Kidney (tissue), 14 donors: ENCODE results near the gene ATF3. TPM values are rescaled to one million over a fixed set of nuclear protein-coding genes. Genes with fewer than 3 reads are reported as not detected.

Experiments
- DNase-seq, 5 donors: peaks; one replicate each; pipeline ENCODE4 v3.0.0-alpha.2; 2013 to 2020
- FAIRE-seq: peaks from 2 replicates; lab custom pipeline; 2012; peaks lifted over from hg19 to GRCh38; lab: Jason Lieb, UNC
- H3K27ac ChIP-seq, 2 donors: one replicate each; pipeline ENCODE4 v1.7.0; 2013; ENCODE audit warnings: low read depth in 2 of 2, low read length in 2 of 2, inconsistent platforms in 1 of 2
- H3K27me3 ChIP-seq: one replicate; pipeline ENCODE4 v1.7.1; 2013; ENCODE audit warnings: low read length, inconsistent platforms; ENCODE audit not compliant: control insufficient read depth, insufficient read depth
- H3K36me3 ChIP-seq, 3 donors: one replicate each; pipeline versions ENCODE4 v1.7.0 to v1.7.1; 2013; ENCODE audit warnings: low read length in 3 of 3, control low read depth in 1 of 3, inconsistent platforms in 1 of 3; ENCODE audit not compliant: insufficient read depth in 3 of 3, control insufficient read depth in 2 of 3
- H3K4me1 ChIP-seq, 3 donors: one replicate each; pipeline versions ENCODE4 v1.7.0 to v1.7.1; 2013; ENCODE audit warnings: low read length in 3 of 3, inconsistent platforms in 1 of 3, low read depth in 1 of 3; ENCODE audit not compliant: control insufficient read depth in 2 of 3, insufficient read depth in 2 of 3
- H3K4me3 ChIP-seq, 3 donors: one replicate each; pipeline versions ENCODE4 v1.7.0 to v1.8.1; 2013; ENCODE audit warnings: low read length in 3 of 3, control low read depth in 1 of 3, inconsistent platforms in 1 of 3
- H3K9ac ChIP-seq, 3 donors: one replicate each; pipeline versions ENCODE4 v1.7.0 to v1.7.1; 2013; ENCODE audit warnings: low read length in 3 of 3, control low read depth in 1 of 3, inconsistent platforms in 1 of 3
- H3K9me3 ChIP-seq, 3 donors: one replicate each; pipeline versions ENCODE4 v1.7.0 to v1.7.1; 2013; ENCODE audit warnings: low read length in 3 of 3, control low read depth in 1 of 3, inconsistent platforms in 1 of 3; ENCODE audit not compliant: control insufficient read depth in 2 of 3, insufficient read depth in 1 of 3
- intact Hi-C: fragments of 100-400 bp; cut with DNase I; formaldehyde crosslinking; loops from one replicate; pipeline ENCODE4 v1.11.1; 2022
- polyA plus RNA-seq: library from polyadenylated mRNA; stranded (reverse); fragments of 350-450 nt; fragmentation: Illumina TruSeq; extraction: RNeasy Lipid Tissue Mini Kit (QIAGEN cat#74804); gene quantifications from one replicate; pipeline ENCODE4 v1.2.3, GENCODE V29; 2014; ENCODE audit warnings: low read depth, low replicate concordance; ENCODE audit not compliant: insufficient read depth
- total RNA-seq: library from RNA; stranded (reverse); fragmentation: NEBNext Ultra II Directional; extraction: Animal tissue kit (Norgen Biotek cat#: 25700); gene quantifications from one replicate; pipeline ENCODE4 v1.2.1, GENCODE V29; 2021
- TF ChIP-seq, protein P1 (sequence below): IDR thresholded peaks from 3 replicates; pipeline ENCODE4 v1.5.1; 2012; ENCODE audit warnings: mild to moderate bottlenecking, moderate library complexity, borderline replicate concordance; ENCODE audit not compliant: insufficient read depth; ENCODE audit errors: extremely low read depth
- donor health status: control.
- donor health status: control.
- donor health status: control.
- donor health status: control.
- donor health status: control.
- donor health status: DM: yes; HTN: yes; CAD: no.
- donor health status: Normal renal cell carcinoma (clear cell type).

ATF3 gene
- total and polyA plus RNA-seq, 2 donors from 2014 or later, result 12.8 to 14.6 TPM

DNA sequence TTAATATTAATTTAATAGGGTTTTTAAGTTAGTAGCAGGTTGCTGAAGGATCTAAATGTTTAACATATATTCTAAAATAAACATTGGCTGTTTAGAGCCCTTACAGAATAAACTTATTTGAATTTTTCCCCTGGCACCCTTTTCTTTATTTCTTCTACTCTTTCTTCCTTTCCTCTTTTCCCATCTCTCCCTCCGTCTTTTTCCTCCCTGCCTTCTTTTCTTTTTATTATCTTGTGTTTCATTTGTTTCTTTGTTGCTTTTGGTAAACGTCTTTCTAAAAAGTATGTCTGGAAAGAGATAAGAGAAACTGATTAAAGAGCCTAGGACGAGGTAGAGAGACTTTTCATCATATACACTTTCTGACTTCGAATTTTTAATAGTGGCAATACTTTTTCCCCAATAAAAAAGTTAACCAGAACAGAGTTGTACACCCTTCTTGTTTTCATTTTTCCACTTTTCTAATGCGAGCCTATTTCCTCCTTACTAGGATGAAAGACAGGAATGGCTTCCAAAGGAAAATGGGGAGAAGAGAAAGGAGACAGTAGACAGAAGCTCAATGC, 39.5 kb upstream of the ATF3 start:
- TF ChIP-seq, protein P1, sequence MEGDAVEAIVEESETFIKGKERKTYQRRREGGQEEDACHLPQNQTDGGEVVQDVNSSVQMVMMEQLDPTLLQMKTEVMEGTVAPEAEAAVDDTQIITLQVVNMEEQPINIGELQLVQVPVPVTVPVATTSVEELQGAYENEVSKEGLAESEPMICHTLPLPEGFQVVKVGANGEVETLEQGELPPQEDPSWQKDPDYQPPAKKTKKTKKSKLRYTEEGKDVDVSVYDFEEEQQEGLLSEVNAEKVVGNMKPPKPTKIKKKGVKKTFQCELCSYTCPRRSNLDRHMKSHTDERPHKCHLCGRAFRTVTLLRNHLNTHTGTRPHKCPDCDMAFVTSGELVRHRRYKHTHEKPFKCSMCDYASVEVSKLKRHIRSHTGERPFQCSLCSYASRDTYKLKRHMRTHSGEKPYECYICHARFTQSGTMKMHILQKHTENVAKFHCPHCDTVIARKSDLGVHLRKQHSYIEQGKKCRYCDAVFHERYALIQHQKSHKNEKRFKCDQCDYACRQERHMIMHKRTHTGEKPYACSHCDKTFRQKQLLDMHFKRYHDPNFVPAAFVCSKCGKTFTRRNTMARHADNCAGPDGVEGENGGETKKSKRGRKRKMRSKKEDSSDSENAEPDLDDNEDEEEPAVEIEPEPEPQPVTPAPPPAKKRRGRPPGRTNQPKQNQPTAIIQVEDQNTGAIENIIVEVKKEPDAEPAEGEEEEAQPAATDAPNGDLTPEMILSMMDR, result no peak
- Histone ChIP-seq H3K27ac (no peak overlapping the region), H3K4me3 (no peak overlapping the region), H3K36me3 (no peaks in the 10 kb centered on the region), H3K9ac (no peak overlapping the region), H3K4me1 (peaks cover 0 to 3% (median 0%) of the 10 kb centered on the region in 3 donors), H3K27me3 (no peaks in the 10 kb centered on the region), H3K9me3 (no peaks in the 10 kb centered on the region)
- intact Hi-C loops, result no loop called here
- no peak for FAIRE-seq
- no peak for DNase-seq

DNA sequence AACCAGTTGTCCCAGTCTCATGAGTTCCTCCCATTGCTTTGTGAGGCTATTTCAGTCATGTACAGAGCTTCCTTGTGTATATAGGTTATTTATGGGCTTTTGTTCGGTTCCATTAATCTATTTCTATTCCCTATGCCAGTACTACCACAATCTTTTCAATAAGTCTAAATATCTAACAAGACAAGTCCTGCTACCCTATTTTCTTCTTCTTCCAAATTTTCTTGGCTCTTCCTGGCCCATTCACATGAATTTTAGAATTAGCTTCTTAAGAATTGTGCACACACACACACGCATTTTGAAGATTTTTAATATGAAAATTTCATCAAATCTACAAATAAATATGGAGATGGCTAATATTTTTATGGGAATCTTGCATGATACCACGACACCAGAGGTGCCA, 33.8 kb upstream of the ATF3 start:
- Histone ChIP-seq H3K9me3 (no peaks in the 10 kb centered on the region), H3K27ac (no peak overlapping the region), H3K4me1 (no peaks in the 10 kb centered on the region), H3K27me3 (no peaks in the 10 kb centered on the region), H3K4me3 (no peak overlapping the region), H3K9ac (no peak overlapping the region), H3K36me3 (no peaks in the 10 kb centered on the region)
- TF ChIP-seq, protein P1, result no peak
- intact Hi-C loops, result no loop called here
- DNase-seq (no peak), FAIRE-seq (no peak)

DNA sequence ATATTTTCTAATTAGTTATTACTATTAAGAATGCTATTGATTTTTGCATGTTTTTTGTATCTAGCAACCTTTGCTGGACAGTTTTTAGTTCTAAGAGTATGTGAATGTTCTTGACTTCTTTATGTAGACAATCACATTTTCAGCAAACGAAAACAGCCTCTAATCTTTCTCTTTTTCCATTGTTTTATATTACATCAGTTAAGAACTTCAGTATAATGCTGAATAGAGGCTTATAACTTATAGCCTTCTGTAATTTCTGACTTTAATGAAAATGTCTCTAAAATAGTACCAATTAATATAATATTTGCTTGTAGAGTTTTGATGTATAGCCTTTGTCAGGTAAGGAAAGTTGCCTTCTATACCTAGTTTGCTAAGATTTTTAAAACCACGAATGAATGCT, 33.2 kb upstream of the ATF3 start:
- H3K27me3 ChIP-seq, result no peaks in the 10 kb centered on the region
- TF ChIP-seq, protein P1, result no peak
- FAIRE-seq, result no peak
- no peak overlapping the region for H3K4me3 ChIP-seq
- H3K9me3 ChIP-seq, result no peaks in the 10 kb centered on the region
- DNase-seq, result no peak
- intact Hi-C loops, result no loop called here
- no peak overlapping the region for H3K27ac ChIP-seq
- H3K9ac ChIP-seq, result no peak overlapping the region
- no peaks in the 10 kb centered on the region for H3K4me1 ChIP-seq
- no peaks in the 10 kb centered on the region for H3K36me3 ChIP-seq

DNA sequence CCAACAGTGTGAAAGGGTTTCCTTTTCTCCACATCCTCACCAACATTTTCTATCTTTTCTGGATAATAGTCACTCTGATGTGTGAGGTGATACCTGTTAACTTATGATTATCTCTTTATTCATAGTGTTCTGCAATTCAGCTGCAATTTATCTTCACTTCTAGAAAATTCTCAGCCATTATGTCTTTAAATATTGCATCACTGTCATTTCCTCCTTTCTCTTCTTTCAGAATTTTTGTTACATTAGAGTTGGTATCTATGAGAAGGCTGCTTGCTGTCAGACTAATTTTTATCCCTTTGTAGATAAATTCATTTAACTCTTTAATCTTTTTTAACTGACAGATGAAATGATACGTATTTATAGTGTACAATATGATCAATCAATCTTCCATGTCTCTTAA, 30.5 kb upstream of the ATF3 start:
- H3K4me1 ChIP-seq, result no peaks in the 10 kb centered on the region
- no peaks in the 10 kb centered on the region for H3K27me3 ChIP-seq
- DNase-seq, result no peak
- no peak overlapping the region for H3K9ac ChIP-seq
- intact Hi-C loops, result no loop called here
- no peaks in the 10 kb centered on the region for H3K9me3 ChIP-seq
- no peak for FAIRE-seq
- H3K27ac ChIP-seq, result no peak overlapping the region
- no peak overlapping the region for H3K4me3 ChIP-seq
- TF ChIP-seq, protein P1, result no peak
- no peaks in the 10 kb centered on the region for H3K36me3 ChIP-seq
